OCI-LY7 (cell line): ENCODE measurements around the gene HELQ. TPM values are rescaled to one million over a fixed set of nuclear protein-coding genes. Genes with fewer than 3 reads are reported as not detected.

ENCODE experiments used
- BruUV-seq: library from RNA; stranded (reverse); fragments of 400-500 nt; replicated peaks from 2 replicates; lab custom pipeline; 2021; lab: Mats Ljungman, UMichigan
- CTCF ChIA-PET: fragments of 300-600 bp; sonication (Branson Sonifier 250); formaldehyde crosslinking; loops from one replicate; lab custom pipeline; 2022; ENCODE audit warnings: antibody characterized with exemption; ENCODE audit not compliant: unreplicated experiment; lab: Charles Lee
- POLR2A ChIA-PET: fragments of 300-600 bp; sonication (Branson Sonifier 250); formaldehyde crosslinking; loops from one replicate; lab custom pipeline; 2022; ENCODE audit warnings: antibody characterized with exemption; lab: Charles Lee
- DNase-seq: peaks from one replicate; pipeline ENCODE4 v3.0.0-alpha.2; 2015; ENCODE audit warnings: low spot score
- H2AFZ ChIP-seq: fragments of 200-600 bp; sonication (generic), shearing (Covaris generic); 2 replicates; pipeline ENCODE4 v1.6.1; 2014; ENCODE audit warnings: mild to moderate bottlenecking, antibody characterized with exemption, low read length, moderate library complexity
- H3K27ac ChIP-seq: fragments of 200-600 bp; sonication (generic); 2 replicates; pipeline ENCODE4 v1.5.1; 2014; ENCODE audit warnings: mixed run types, low read depth, mild to moderate bottlenecking, moderate library complexity, low read length, inconsistent platforms; ENCODE audit not compliant: poor library complexity, severe bottlenecking
- H3K36me3 ChIP-seq: fragments of 200-600 bp; sonication (generic); 2 replicates; pipeline ENCODE4 v1.6.1; 2014; ENCODE audit warnings: mild to moderate bottlenecking, antibody characterized with exemption, low read length, moderate library complexity, mixed read lengths; ENCODE audit not compliant: insufficient read depth
- H3K4me1 ChIP-seq: fragments of 200-600 bp; sonication (generic); 2 replicates; pipeline ENCODE4 v1.5.1; 2014; ENCODE audit warnings: mild to moderate bottlenecking, low read length; ENCODE audit not compliant: insufficient read depth, poor library complexity, severe bottlenecking
- H3K4me2 ChIP-seq: fragments of 200-600 bp; sonication (generic); 2 replicates; pipeline ENCODE4 v1.6.1; 2014; ENCODE audit warnings: mild to moderate bottlenecking, low read length
- H3K4me3 ChIP-seq: fragments of 200-600 bp; sonication (generic); 2 replicates; pipeline ENCODE4 v1.5.1; 2014; ENCODE audit warnings: mild to moderate bottlenecking, low read depth, low read length; ENCODE audit not compliant: poor library complexity, severe bottlenecking
- H3K79me2 ChIP-seq: fragments of 200-600 bp; sonication (generic); 2 replicates; pipeline ENCODE4 v1.6.1; 2016; ENCODE audit warnings: low read depth, mild to moderate bottlenecking, low read length, moderate library complexity, mixed read lengths; ENCODE audit not compliant: insufficient read depth
- H3K9me2 ChIP-seq: fragments of 200-600 bp; sonication (generic); 2 replicates; pipeline ENCODE4 v1.6.1; 2016; ENCODE audit warnings: mild to moderate bottlenecking, low read length, mixed read lengths; ENCODE audit not compliant: insufficient read depth
- H3K9me3 ChIP-seq: fragments of 200-600 bp; sonication (generic); 2 replicates; pipeline ENCODE4 v1.6.1; 2014; ENCODE audit warnings: mild to moderate bottlenecking, mixed run types, low read length, mixed read lengths
- H4K20me1 ChIP-seq: fragments of 200-600 bp; sonication (generic); 2 replicates; pipeline ENCODE4 v1.6.1; 2014; ENCODE audit warnings: mild to moderate bottlenecking, antibody characterized with exemption, low read length, moderate library complexity, mixed read lengths; ENCODE audit not compliant: insufficient read depth
- EZH2phosphoT487 ChIP-seq: fragments of 200-600 bp; sonication (generic); IDR thresholded peaks from 2 replicates; pipeline ENCODE4 v1.6.1; 2018; ENCODE audit warnings: low read depth, borderline replicate concordance, mild to moderate bottlenecking, mixed run types, antibody characterized with exemption, low read length, moderate library complexity, mixed read lengths
- intact Hi-C: fragments of 100-400 bp; cut with micrococcal nuclease; formaldehyde crosslinking; loops from one replicate; pipeline ENCODE4 v1.10.0; 2022; ENCODE audit not compliant: unreplicated experiment
- total RNA-seq, 2 experiments: library from RNA; depleted of rRNA in 1 of 2; stranded (reverse); fragments of >200 nt in 1 of 2; shearing (Covaris generic) in 1 of 2; gene quantifications; 2 replicates each; pipeline ENCODE4 v1.2.3, GENCODE V29; 2014 to 2022
- TF ChIP-seq, protein P1 (sequence below): fragments of 200-600 bp; sonication (generic); conservative IDR thresholded peaks from 2 replicates; pipeline ENCODE4 v1.5.1; 2014; ENCODE audit warnings: mild to moderate bottlenecking, antibody characterized with exemption, low read length, moderate library complexity, mixed read lengths

HELQ gene
- total RNA-seq, 2 experiments from 2014 or later: 67.1 to 70.4 TPM

GRCh38 chr4:83438719-83439118, 16.9 kb downstream of the HELQ start:
- Histone ChIP-seq H3K4me2 (no peak overlapping the region), H3K4me3 (no peak overlapping the region), H3K79me2 (peaks cover 56% of the 10 kb centered on the region), H3K27ac (peak overlapping the region; percentile 94), H3K9me3 (no peaks in the 10 kb centered on the region), H2AFZ (no peak overlapping the region), H3K4me1 (peaks cover 58% of the 10 kb centered on the region), H3K36me3 (peaks cover 88% of the 10 kb centered on the region), H4K20me1 (no peaks in the 10 kb centered on the region), H3K9me2 (no peaks in the 10 kb centered on the region)
- BruUV-seq: no TSS peak
- ChIA-PET CTCF (no interaction called here), POLR2A (interaction anchor here (0.5 to 2.4 kb wide), 8 partner anchors 16 to 1946 kb away, joined by 3 to 15 read pairs (median 4); partner anchors contain the start of genes HELQ and MRPS18C)
- no peak for DNase-seq
- intact Hi-C loops: loop anchor here (5.0 kb wide), 2 partner anchors 426 to 546 kb away; partner anchors contain the start of genes LIN54 and SEC31A
- TF ChIP-seq, protein P1, sequence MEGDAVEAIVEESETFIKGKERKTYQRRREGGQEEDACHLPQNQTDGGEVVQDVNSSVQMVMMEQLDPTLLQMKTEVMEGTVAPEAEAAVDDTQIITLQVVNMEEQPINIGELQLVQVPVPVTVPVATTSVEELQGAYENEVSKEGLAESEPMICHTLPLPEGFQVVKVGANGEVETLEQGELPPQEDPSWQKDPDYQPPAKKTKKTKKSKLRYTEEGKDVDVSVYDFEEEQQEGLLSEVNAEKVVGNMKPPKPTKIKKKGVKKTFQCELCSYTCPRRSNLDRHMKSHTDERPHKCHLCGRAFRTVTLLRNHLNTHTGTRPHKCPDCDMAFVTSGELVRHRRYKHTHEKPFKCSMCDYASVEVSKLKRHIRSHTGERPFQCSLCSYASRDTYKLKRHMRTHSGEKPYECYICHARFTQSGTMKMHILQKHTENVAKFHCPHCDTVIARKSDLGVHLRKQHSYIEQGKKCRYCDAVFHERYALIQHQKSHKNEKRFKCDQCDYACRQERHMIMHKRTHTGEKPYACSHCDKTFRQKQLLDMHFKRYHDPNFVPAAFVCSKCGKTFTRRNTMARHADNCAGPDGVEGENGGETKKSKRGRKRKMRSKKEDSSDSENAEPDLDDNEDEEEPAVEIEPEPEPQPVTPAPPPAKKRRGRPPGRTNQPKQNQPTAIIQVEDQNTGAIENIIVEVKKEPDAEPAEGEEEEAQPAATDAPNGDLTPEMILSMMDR: no peak
- TF ChIP-seq EZH2phosphoT487: no peak

DNA sequence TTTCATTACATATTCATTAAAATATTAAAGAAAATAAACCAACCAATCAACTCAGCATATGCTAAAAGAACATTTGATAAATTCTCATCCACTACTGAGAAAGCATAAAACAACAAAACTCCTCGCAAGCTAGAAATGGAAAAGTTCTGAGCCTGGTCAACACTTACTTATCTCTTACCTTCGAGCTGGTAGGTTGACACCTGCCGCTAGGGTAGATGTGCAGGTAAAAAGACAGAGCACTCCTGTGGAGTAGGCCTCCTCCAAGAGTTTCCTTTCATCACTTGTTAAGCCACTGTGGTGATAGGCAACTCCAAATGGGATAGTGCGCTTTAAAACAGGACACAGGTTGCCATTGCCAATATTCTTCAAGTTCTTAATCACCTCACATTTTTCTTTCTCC, 18.9 kb downstream of the HELQ start:
- H4K20me1 ChIP-seq: no peaks in the 10 kb centered on the region
- H3K4me3 ChIP-seq: peak overlapping the region; percentile 82
- no TSS peak for BruUV-seq
- H3K9me2 ChIP-seq: no peaks in the 10 kb centered on the region
- intact Hi-C loops: loop anchor here (2.0 to 5.0 kb wide), 3 partner anchors 18 to 544 kb away; partner anchors contain the start of genes HELQ, LIN54 and SEC31A
- peaks cover 88% of the 10 kb centered on the region for H3K36me3 ChIP-seq
- H3K4me1 ChIP-seq: peaks cover 64% of the 10 kb centered on the region
- peak overlapping the region; percentile 79 for H3K4me2 ChIP-seq
- H3K79me2 ChIP-seq: peaks cover 73% of the 10 kb centered on the region
- peak; percentile 53 for DNase-seq
- no peak overlapping the region for H2AFZ ChIP-seq
- ChIA-PET POLR2A (interaction anchor here (0.6 to 1.9 kb wide), 8 partner anchors 13 to 1073 kb away, joined by 3 to 9 read pairs (median 4); no protein-coding TSS in a partner anchor), CTCF (no interaction called here)
- TF ChIP-seq EZH2phosphoT487: no peak
- TF ChIP-seq, protein P1: no peak
- no peaks in the 10 kb centered on the region for H3K9me3 ChIP-seq
- H3K27ac ChIP-seq: peak overlapping the region; percentile 94

GRCh38 chr4:83431200-83431599, 24.4 kb downstream of the HELQ start:
- H2AFZ ChIP-seq: no peak overlapping the region
- intact Hi-C loops: no loop called here
- no peaks in the 10 kb centered on the region for H3K9me3 ChIP-seq
- BruUV-seq: no TSS peak
- no peaks in the 10 kb centered on the region; the same call in 1 of the 2 replicates for H4K20me1 ChIP-seq
- peaks cover 94% of the 10 kb centered on the region for H3K79me2 ChIP-seq
- H3K9me2 ChIP-seq: no peaks in the 10 kb centered on the region
- POLR2A ChIA-PET: interaction anchor here (1.8 kb wide), 1 partner anchor 10 kb away, joined by 5 read pairs; no protein-coding TSS in a partner anchor
- TF ChIP-seq, protein P1: no peak
- TF ChIP-seq EZH2phosphoT487: no peak
- no peak overlapping the region for H3K4me2 ChIP-seq
- H3K36me3 ChIP-seq: peaks cover 96% of the 10 kb centered on the region
- CTCF ChIA-PET: no interaction called here
- no peak for DNase-seq
- no peak overlapping the region for H3K27ac ChIP-seq
- no peak overlapping the region for H3K4me3 ChIP-seq
- peaks cover 34% of the 10 kb centered on the region for H3K4me1 ChIP-seq
